H7 (cell line): ENCODE measurements around the gene SRSF8. TPM values are rescaled to one million over a fixed set of nuclear protein-coding genes. Genes with fewer than 3 reads are reported as not detected.

ENCODE experiments used
- total RNA-seq: library from RNA; depleted of rRNA; stranded (reverse); fragments of >200 nt; shearing (Covaris generic); gene quantifications from 2 replicates; pipeline ENCODE4 v1.2.3, GENCODE V29; 2014; rRNA removed

SRSF8 gene
- total RNA-seq, 1 experiment from 2014 or later, result 11.6 TPM

Other genes with a start within 250 kb of the SRSF8 start
- gene CWC15, start 93.4 kb upstream of the SRSF8 start, total RNA-seq, result 30.6 and 42.6 TPM in 2 replicates
- gene KDM4D, start 93.2 kb upstream of the SRSF8 start, total RNA-seq, result 3.3 and 3.7 TPM in 2 replicates
- gene KDM4E, start 41.7 kb upstream of the SRSF8 start, total RNA-seq, result not detected in 2 replicates
- not detected in 2 replicates for gene KDM4F, start 17.5 kb upstream of the SRSF8 start, total RNA-seq
- 3.6 and 6.2 TPM in 2 replicates for gene ENDOD1, start 22.9 kb downstream of the SRSF8 start, total RNA-seq
- gene SESN3, start 164.3 kb downstream of the SRSF8 start, total RNA-seq, result 12.6 and 30.4 TPM in 2 replicates